GM12878 (cell line): Measurements from ENCODE around the gene NEAT1.

ENCODE experiments used
- BRCA1 ChIP-seq: IDR thresholded peaks from 2 replicates; pipeline ENCODE4 v1.6.1; 2011; ENCODE audit warnings: low read depth, low read length, improper control_type of control experiment
- EP300 ChIP-seq, 2 experiments: fragments of 150-350 bp in 1 of 2; IDR thresholded peaks; 2 replicates each; pipeline ENCODE4 v1.6.1; 2011 to 2012; ENCODE audit warnings: low read depth in 2 of 2, low read length in 2 of 2, borderline replicate concordance in 1 of 2, improper control_type of control experiment in 1 of 2, inconsistent platforms in 1 of 2; ENCODE audit not compliant: control insufficient read depth in 1 of 2
- FOS ChIP-seq: IDR thresholded peaks from 3 replicates; pipeline ENCODE4 v1.6.1; 2011; ENCODE audit warnings: borderline replicate concordance; ENCODE audit not compliant: insufficient read length; ENCODE audit errors: extremely low read depth
- MEF2A ChIP-seq: IDR thresholded peaks from 2 replicates; pipeline ENCODE4 v1.6.1; 2011; ENCODE audit warnings: low read depth, mild to moderate bottlenecking, low read length, moderate library complexity; ENCODE audit not compliant: insufficient read depth
- PAX8 ChIP-seq: fragments of 450-650 bp; IDR thresholded peaks from 2 replicates; pipeline ENCODE4 v1.6.1; 2017; ENCODE audit warnings: mild to moderate bottlenecking, moderate library complexity
- POLR2A ChIP-seq: IDR thresholded peaks from 2 replicates; pipeline ENCODE4 v1.6.1; 2011; ENCODE audit warnings: low read depth, mild to moderate bottlenecking, low read length
- POLR2AphosphoS5 ChIP-seq: IDR thresholded peaks from 2 replicates; pipeline ENCODE4 v1.6.1; 2011; ENCODE audit warnings: mild to moderate bottlenecking, low read length, inconsistent platforms
- SMC3 ChIP-seq: IDR thresholded peaks from 2 replicates; pipeline ENCODE4 v1.6.1; 2011; ENCODE audit warnings: low read length, improper control_type of control experiment, borderline replicate concordance
- SP1 ChIP-seq: IDR thresholded peaks from one replicate; pipeline ENCODE4 v1.6.1; 2011; ENCODE audit warnings: low read depth, low read length
- YBX1 ChIP-seq: fragments of 450-650 bp; IDR thresholded peaks from 2 replicates; pipeline ENCODE4 v1.6.1; 2016; ENCODE audit warnings: antibody characterized with exemption
- ZNF207 ChIP-seq: fragments of 450-650 bp; IDR thresholded peaks from 2 replicates; pipeline ENCODE4 v1.6.1; 2014; ENCODE audit warnings: antibody characterized with exemption, mild to moderate bottlenecking, borderline replicate concordance
- TF ChIP-seq, protein P1 (sequence below): fragments of 450-650 bp; IDR thresholded peaks from 2 replicates; pipeline ENCODE4 v1.6.1; 2016; ENCODE audit warnings: mild to moderate bottlenecking
- TF ChIP-seq, protein P2 (sequence below), 3 experiments: IDR thresholded peaks in 2 of 3; conservative IDR thresholded peaks in 1 of 3; 2 replicates each; pipeline ENCODE4 v1.5.1; 2011; ENCODE audit warnings: low read depth in 3 of 3, low read length in 3 of 3, mild to moderate bottlenecking in 3 of 3, control low read depth in 2 of 3, moderate library complexity in 2 of 3, inconsistent platforms in 1 of 3, mixed read lengths in 1 of 3; ENCODE audit not compliant: control insufficient read depth in 2 of 3, insufficient read depth in 1 of 3; ENCODE audit errors: extremely low read depth in 1 of 3

DNA sequence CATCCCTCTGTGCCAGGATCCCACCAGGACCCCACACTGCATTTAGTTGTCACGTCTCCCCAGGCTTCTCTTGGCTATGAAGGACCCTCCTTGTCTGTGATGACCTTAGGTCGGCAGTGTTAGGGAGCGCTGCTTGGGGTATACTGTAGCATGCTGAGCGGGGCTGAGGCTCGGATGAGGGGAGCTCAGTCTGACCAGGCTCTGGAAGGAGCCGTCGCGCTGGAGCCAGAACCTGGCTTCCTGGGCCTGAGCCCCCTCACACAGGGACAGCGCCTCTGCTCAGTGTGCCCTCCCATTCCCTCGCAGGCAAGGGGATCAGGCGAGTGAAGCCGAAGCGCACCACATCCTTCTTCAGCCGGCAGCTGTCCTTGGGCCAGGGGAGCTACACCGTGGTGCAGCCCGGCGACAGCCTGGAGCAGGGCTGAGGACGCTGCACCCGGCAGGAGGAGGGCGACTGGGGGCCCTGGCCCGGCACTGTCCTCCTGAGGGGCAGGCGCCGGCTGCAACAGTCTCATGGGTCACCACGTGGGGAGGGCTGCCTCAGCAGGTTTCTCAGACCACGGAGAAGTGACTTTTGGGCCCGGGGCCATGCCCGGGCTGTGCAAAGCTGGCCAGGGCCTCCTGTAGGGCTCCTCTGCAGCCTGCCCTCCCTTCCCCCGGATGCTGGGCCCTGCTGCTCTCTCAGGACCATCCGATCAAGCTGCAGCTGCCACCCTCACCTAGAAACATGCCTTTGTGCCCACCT is 11.5 kb upstream of the NEAT1 start:
- TF ChIP-seq ZNF207 (no peak), POLR2A (no peak), EP300 (IDR thresholded peaks at IDR 0.05; ENCODE audit: borderline replicate concordance in 1 of 2, control insufficient read depth in 1 of 2, low read depth in 2 of 2, low read length in 2 of 2) (no peak), MEF2A (no peak), PAX8 (no peak), BRCA1 (no peak), SMC3 (no peak), FOS (no peak), POLR2AphosphoS5 (no peak), SP1 (no peak), YBX1 (no peak)
- TF ChIP-seq, protein P1, sequence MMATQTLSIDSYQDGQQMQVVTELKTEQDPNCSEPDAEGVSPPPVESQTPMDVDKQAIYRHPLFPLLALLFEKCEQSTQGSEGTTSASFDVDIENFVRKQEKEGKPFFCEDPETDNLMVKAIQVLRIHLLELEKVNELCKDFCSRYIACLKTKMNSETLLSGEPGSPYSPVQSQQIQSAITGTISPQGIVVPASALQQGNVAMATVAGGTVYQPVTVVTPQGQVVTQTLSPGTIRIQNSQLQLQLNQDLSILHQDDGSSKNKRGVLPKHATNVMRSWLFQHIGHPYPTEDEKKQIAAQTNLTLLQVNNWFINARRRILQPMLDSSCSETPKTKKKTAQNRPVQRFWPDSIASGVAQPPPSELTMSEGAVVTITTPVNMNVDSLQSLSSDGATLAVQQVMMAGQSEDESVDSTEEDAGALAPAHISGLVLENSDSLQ, result no peak
- TF ChIP-seq, protein P2, sequence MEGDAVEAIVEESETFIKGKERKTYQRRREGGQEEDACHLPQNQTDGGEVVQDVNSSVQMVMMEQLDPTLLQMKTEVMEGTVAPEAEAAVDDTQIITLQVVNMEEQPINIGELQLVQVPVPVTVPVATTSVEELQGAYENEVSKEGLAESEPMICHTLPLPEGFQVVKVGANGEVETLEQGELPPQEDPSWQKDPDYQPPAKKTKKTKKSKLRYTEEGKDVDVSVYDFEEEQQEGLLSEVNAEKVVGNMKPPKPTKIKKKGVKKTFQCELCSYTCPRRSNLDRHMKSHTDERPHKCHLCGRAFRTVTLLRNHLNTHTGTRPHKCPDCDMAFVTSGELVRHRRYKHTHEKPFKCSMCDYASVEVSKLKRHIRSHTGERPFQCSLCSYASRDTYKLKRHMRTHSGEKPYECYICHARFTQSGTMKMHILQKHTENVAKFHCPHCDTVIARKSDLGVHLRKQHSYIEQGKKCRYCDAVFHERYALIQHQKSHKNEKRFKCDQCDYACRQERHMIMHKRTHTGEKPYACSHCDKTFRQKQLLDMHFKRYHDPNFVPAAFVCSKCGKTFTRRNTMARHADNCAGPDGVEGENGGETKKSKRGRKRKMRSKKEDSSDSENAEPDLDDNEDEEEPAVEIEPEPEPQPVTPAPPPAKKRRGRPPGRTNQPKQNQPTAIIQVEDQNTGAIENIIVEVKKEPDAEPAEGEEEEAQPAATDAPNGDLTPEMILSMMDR (IDR thresholded peaks at IDR 0.05 in 2 of 3, conservative IDR thresholded peaks at IDR 0.05 in 1 of 3; ENCODE audit: control insufficient read depth in 2 of 3, extremely low read depth in 1 of 3, insufficient read depth in 1 of 3, low read depth in 3 of 3, low read length in 3 of 3), result no peak
